GOT3 (cell line): ENCODE results near the gene GRIK4.
"Not testable (repeated sequence)": the region's sequence is repeated elsewhere in the genome, so short reads cannot be mapped to it uniquely, and the experiment has no call there.

Experiments
- DNase-seq: peaks from one replicate; lab custom pipeline; 2025; ENCODE audit warnings: mixed read lengths; lab: John Stamatoyannopoulos, UW

The GRIK4 gene

DNA sequence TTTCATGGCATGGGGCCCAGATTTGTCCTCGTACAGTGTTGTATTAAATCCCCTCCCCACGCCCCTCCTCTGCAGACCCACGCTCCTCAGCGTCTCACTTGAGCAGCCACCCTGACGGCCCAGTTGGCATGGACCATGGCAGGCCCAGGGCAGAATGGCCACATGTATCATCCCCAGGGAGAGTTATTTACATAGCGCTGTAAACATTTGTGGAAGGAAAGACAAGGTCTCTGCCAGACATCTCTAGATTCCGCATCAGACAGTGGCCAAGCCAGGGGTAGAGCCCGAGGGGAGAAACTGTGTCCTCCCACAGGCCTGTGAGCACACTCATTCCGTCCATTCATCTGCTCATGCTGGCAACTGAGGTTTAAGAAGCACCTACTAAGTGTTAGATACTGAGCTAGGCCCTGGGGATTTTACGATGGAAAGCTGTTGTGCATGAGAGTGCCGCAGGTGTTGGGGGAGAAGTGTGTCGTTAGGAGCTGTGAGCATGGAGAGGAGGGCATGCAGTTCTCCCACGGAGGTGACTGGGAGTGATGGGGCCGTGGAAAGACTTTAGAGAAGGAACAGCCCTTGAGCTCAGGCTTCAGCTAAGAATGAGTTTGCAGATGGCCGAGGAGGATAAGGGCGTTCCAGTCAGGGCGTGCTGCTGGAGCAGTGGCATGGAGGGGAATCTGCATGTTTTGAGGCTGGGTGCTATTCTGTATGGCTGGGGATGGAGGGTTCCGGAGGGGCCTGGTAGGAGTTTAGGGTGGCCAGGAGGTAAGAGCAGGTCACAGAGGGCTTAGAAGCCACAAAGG is 94.9 kb downstream of the GRIK4 start:
- DNase-seq: no peak

DNA sequence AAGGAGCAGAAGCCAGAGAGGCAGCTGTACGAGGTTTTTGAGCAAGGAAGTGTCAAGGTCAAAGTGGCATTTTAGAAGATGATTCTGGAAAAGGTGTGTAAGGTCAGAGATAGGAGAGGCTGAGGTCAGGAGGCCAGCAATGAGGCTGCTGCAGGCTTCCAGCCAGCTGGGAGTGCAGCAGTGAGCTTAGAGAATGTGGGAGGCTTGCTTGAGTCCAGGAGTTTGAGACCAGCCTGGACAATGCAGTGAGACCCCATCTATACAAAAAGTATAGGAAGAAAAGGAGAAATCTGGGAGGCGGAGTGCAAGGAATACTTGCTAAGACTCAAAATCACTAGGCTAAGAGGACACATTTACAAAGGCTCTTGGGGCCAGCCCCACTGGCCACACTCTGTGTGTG is 96.5 kb downstream of the GRIK4 start:
- DNase-seq: no peak

DNA sequence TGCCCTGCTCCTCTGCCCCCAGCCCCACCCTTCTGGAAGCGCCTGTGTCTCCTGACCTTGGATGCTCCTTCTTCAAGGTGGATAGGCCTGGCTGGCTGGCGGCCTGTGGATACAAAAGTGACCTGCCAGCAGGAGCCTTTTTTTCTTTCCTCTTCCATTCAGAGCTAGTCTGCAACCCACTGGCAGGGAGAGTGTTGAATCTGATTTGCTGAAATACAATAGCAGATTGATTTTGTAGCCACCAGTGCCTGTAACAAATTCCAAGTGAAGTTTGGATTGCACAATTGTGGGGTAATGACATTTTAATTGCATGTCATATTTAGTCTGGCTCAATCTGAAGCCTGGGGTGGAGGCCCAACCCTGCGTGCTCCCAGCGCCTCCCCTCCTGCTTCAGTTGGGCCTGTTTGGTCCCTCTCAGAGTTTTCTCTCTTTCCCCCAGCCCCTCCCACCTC is 97.2 kb downstream of the GRIK4 start:
- DNase-seq: no peak

DNA sequence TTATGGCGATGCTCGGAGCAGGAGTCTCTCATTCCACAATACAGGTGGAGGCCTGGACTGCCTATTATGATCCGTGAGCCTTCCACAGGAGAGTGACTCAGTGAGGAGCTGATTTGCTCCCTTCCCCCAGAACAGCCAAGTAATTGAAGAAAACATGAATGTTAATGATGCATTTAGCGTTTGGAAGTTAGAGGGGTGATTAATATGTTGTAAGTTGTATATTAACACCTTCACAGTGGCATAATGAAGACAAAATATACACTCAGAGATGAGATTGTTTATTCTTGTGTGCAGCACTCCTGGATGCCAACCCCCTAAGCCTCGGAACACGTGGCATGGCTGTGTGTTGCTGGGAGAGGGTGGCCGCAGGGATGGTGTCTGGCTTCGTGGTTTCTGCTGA is 98.6 kb downstream of the GRIK4 start:
- DNase-seq: no peak

DNA sequence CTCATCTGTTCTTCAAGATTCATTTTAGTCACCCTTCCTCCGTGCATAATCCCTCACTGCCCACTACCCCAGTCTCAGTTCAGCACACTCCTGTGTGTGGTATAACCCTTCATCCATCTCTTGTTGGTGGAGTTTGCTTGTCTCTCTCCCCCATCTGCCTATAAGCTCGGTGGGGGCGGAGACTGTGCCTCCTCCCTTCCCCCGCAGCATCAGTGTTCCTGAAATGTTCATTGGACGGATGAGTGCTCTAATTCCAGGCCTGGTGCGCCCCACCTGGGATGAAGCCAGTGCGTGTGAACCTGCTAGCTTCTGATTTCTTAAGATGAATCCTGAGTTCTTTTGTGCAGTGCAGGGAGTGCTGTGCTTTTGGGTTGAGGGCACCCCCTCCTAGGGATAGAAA is 100.0 kb downstream of the GRIK4 start:
- DNase-seq: no peak

DNA sequence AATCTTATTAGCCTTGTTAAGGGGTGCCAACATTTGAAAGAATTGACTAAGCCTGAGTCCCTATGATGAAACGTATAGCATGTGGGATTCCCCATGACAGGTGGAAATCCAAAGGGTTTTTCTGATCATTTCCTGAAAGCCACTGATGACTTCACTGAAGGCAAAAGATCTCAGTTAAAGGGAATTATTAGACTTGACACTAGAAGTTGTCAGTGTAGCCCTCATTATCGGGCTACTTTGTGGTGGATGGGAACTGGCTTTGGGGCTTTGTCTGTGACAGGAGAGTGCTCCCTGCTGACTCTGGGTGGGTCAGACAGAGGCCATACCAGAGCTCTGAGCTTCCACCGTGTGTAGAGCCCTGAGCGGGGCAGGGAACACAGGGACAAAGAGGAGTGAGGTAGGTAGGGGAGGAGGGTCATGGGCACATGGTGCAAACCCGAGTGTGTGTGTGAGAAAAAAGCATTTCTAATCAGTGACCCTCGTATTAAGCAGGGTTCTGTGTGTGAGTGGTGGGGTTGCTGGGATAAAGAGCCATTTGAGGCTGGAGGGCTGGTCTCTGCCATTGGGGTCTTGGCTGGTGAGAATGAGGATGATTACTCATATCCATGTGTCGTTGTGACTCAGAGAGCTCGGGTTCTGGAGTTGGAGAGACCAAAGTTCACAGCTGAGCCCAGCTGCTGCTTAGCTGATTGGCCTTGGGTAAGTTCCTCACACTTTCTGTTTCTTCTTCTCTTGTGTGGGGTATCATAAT is 101.1 kb downstream of the GRIK4 start:
- DNase-seq: no peak

DNA sequence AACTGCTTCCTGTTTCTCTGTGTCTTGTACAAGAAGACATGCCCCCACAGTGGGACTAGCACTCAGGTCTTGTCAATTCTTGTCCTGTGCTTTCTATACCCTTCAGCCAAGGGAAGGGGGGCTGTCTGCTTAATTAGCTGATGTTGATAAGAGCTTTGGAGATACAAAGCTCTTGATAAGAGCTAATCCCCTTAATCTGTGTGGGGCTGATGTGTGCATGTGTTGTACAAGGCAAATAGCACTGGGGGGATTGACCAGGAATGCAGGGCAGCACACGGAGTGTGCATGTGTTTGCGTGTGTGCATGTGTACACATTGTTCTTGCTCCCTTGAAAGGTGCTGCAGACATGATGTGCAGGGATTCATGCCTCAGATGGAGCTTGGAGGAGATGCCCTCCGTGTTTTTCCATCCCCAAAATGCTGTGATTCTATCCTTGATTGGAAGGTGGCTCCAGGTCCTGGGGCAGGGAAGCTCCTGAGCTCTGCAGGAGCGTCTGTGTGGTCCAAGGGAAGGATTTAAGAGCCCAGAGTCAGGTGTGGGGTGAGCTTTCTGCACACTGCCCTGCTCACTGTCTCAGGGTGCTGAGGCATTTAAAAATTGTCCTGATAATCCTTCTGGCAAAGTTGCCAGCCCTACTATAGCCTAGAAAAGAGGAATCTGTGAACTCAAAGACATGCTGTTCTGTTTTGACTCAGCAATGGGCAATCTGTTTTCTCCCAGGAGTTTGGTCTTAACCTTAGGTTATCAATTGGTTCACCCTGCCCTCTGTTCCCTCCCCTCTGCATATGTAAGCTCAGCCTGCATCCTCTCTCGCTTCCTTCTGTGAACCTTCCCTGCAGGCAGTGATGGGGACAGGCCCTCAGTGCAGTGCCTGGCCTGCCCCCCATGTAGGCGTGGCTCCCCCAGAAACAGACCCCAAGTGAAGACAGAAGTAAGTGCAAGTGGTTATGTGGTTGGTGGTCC is 102.0 kb downstream of the GRIK4 start:
- no peak for DNase-seq

DNA sequence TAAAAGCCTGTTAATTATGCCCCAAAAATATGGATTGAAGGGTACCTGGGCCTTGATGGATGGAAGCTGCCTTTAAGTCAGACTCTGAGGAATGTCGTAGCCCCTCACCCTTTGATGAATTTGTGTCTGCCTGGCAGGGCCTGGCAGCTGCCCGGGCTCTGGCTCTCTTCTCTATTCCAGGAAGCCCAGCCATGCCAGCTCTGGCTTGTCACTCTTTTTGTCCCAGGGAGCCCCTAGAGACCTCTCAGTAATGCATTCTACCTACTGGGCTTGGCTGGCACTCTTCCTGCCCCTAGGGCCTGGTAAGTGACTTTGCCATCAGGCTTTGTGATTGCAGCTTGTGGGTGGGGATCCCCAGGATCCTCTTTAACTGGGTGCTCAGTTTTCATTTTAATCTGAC is 103.8 kb downstream of the GRIK4 start:
- DNase-seq: no peak

DNA sequence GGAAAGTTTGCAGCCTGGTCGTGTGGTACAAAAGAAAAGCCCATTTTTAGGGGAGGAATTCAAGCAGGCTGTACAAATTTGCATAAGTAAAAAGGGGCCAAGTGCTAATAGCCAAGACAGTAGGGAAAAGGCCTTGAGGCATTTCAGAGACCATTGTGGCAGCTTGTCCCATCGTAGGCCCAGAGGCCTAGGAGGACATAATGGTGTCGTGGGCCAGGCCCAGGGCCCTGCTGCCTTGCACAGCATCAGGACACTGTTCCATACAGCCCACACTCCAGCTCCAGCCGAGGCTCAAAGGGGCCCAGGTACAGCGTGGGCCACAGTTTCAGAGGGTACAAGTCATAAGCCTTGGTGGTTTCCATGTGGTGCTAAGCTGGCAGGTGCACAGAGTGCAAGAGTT is 106.9 kb downstream of the GRIK4 start:
- no peak for DNase-seq

DNA sequence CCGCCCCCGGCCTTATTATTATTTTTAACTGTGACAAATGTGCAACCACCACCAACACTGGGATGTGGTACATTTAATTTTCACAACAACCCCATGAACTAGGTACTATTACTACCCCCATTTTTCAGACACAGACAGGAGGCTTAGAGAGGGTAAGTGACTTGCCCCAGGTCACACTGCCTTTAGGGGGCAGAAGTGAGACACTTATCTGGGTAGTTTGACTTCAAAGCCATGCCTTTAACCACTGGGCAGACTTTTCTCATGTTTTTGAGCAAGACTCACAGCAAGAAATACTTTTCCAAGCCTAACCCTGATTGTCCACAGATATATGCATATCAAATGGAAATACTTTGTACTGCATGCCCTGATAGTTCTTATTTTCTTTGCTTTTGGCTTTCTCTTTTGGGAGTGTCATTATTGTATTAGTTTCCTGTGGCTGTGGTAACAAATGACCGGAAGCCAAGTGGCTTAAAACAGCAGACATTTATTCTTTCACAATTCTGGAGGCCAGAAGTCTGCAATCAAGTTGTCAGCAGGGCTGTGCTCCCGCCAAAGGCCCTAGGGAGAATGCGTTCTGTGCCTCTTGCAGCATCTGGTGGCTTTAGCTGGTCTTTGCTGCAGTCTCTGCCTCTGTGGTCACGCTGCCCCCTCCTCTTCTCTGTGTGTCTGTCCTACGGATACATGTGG is 110.8 kb downstream of the GRIK4 start:
- DNase-seq: no peak

DNA sequence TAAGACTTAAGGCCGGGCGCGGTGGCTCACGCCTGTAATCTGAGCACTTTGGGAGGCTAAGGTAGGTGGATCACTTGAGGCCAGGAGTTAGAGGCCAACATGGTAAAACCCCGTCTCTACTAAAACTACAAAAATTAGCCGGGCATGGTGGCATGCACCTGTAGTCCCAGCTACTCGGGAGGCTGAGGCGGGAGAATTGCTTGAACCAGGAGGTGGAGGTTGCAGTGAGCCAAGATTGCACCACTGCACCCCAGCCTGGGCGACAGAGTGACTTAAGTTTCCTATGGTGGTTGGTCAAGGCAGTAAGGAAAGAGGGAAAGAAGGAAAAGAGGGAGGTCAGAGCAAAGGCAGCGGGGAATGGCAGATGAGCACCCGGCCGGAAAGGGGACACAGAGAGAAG is 113.4 kb downstream of the GRIK4 start:
- DNase-seq: not testable (repeated sequence)

DNA sequence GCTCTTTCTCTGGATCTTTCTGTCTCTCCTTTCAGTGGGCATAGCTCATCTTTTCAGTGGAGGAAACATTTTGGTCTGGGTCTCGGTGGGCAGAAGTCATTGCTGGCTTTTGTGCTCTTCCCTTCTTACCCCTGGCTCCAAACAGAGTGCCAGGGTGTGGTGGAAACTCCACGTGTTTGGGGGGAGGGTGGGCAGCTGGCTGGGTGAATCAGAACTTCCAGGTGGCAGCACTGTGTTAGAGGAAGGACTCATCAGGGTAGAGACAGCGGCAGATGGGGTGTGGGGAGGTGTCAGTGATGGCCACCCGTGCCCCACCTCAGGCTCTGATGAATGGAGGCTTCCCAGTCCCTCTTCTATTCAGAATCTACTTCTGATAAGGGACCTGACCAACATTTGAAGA is 114.0 kb downstream of the GRIK4 start:
- DNase-seq: no peak

DNA sequence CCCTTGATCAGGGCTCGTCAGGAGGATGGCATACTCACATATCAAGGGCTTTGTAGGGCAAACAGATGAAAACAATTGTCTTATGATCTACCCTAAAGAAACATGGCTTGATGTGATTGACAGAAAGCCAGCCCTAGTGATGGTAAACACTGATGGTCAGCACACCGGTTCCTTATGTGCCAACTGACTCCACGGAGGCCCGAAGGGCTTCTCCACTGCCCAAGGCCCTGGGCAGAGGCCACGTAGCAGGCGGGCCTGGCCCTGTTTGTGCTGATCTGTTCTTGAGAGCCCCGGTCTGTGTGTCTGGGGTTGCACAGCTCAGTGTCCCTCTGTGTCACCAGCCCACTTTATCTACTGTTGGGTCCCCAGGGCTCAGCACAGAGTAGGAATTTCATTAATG is 115.2 kb downstream of the GRIK4 start:
- no peak for DNase-seq

DNA sequence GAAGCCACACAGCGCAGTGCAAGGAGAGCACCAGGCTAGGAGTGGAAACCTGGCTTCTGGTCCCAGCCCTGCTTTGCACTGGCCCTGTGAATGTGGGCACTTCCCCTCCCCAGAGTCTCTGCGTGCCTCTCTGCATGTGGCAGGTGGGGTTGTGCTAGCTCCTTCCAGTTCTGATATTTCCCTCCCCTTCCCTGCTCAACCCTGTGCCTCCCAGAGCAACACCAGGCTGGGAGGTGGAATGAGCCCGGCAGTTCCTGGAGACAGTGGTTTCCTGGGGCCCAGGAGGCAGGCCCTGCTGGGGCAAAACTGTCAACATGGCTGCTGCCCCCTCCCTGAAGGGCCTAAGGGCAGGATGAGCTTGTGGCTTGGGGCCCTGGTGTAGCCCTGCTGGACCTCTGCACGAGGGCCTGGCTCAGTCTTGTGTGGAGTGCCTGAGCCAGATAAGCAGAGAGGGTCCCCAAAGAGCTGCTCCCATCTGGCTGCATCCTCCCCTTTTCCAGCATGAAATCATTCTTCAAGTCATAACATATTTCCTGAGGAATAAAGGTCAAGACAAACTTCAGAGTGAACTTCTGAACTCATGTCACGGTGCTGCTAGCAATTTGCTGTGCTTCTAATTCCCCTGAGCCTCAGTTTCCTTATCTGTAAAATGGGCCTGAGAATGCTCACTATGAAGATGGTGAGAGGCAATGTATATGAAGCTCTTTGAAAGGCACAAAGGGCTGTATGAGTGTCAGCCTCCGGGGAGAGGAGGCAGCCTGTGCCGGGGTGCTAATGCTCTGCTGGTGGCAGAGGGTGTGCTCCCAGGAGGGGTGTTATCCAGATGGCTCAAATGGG is 116.0 kb downstream of the GRIK4 start:
- DNase-seq: no peak

DNA sequence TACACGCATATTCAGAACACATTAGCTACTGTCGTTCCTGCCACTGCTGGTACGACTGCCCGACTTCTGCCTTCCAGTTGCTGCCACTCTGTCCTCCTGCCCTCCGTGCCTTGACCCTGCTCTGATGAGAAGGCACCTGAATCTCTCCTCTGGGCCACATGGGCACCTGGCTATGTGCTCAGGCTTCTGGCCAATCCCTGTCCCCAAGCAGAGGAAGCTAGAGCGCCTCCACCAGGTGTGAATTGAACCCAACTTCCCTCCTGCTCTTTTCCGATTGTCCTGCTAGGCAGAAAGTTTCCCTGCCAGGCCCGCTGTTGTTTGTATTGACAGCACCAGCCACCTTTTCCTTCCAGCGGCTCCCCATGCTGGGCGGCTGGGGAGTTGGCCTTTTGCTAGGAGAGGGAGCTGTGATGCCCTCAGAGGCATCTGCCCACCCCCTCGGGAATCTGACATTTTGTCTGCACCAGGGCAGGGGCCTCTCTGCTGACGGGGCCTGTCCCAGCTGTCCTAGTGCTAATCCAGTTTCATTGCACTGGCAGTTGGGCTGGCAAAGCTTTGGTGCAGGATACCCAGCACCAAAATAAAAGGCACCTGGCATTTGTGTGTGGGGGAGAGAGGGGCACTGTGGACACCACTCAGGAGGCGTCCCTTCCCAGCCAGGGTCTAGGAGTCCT is 118.0 kb downstream of the GRIK4 start:
- DNase-seq: no peak

DNA sequence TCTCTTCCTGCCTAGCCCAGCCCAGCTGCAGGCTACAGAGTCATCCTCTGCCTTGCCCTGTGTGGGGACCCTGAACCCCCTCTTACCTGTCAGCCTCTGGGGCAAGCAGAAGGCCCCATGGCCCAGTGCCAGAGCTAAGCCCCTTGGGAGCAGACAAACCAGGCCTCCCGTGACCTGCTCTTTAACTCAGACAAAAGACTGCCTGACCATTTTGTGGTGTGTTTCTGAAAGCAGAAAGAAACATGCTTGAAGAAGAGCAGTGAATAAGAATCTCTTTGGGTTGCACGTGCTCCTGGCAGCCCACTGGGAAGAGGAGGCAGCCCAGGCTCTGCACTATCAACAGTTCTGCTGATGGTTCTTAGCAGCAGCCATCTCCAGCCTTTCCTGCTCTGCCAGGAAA is 118.6 kb downstream of the GRIK4 start:
- no peak for DNase-seq

DNA sequence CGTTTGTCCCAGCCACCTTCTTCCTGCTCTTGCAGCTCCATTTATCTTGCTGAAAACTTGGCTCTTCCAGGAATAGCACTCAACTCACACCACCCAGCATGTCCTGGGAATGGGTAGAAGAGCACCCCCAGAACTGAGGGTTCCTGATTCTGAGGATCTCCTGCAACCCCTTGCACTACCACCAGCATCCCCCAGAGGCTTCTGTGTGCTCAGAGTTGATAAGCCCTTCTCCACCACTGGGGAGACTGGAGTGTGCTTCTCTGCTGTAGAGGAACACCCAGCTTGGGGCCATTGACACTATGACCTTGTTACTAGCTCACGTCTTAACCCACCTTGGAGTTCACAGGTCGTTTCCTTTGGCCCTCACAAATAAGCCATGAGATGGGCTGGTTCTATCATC is 121.0 kb downstream of the GRIK4 start:
- no peak for DNase-seq

DNA sequence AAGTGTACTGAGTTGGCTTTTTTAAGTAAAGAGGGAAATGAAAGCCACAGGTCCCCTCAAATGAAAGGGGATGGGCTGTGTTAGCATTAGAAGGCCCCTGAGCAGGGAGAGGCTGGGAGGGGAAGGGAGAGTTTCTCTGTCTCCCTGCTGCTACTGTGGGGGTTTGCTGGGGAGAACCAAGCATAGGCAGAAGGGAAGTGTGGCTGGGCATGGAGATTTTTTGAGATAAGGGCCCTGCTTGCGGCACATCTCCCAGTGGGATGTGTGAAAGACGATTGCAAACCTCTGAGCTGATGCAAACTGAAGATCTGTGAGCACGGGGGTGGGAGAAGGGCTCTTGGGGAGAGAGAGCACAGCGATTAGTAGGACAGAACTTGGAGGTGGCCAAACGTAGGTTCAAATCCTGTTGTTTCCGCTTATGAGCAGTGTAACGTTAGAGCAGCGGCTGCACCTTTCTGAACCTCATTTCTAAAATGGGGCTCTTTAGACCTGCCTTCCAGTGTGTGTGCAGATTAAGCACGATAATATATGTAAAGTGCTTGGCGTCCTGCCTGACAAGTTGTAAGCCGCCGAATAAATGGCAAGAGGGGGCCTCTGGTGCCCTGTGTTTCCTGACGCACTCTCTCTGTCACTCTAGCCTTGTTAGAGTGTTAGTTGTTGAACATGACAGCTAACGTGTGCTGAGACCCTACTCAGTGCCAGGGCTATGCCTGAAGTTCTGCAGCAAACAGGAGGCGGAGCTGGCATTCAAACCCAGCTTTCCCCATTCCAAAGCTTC is 122.3 kb downstream of the GRIK4 start:
- no peak for DNase-seq

DNA sequence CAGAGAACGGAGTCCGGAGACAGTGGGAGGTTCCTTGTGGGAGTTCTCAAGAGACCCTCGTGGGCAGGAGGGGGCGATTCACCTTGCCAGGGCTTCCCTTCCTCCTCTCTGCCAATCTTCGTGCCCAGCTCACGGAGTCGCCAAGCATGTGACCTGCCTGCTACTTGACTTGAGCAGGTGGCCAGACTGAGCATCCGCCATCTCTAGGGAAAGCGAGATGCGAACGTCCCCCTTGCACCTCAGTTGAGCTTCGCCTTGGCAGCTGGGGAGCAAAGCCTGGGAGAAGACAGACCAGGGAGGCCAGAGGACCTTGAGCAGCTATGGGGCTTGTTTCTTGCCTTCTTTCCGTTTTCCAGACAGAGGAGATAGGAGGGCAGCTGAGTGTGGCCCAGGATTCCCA is 123.2 kb downstream of the GRIK4 start:
- no peak for DNase-seq
